Trophoblast cell (in vitro differentiated cells and primary cell): ENCODE measurements around the gene OPN3.

ENCODE experiments used
- DNase-seq, 2 donors: peaks; one replicate each; pipeline ENCODE4 v3.0.0-alpha.2; 2016
- H2AFZ ChIP-seq: 2 replicates; pipeline ENCODE4 v1.6.1; 2013; ENCODE audit warnings: low read length, moderate library complexity, mild to moderate bottlenecking; ENCODE audit not compliant: insufficient read depth, poor library complexity
- H2AK5ac ChIP-seq: 2 replicates; pipeline ENCODE4 v1.6.1; 2013; ENCODE audit warnings: mild to moderate bottlenecking, low read length
- H2BK120ac ChIP-seq: 2 replicates; pipeline ENCODE4 v1.6.1; 2013; ENCODE audit warnings: low read length, mild to moderate bottlenecking, moderate library complexity; ENCODE audit not compliant: insufficient read depth, poor library complexity
- H2BK12ac ChIP-seq: 2 replicates; pipeline ENCODE4 v1.6.1; 2013; ENCODE audit warnings: mild to moderate bottlenecking, low read length, moderate library complexity
- H2BK5ac ChIP-seq: 2 replicates; pipeline ENCODE4 v1.6.1; 2013; ENCODE audit warnings: low read length, low read depth, moderate library complexity, mild to moderate bottlenecking; ENCODE audit not compliant: poor library complexity
- H3K14ac ChIP-seq: 2 replicates; pipeline ENCODE4 v1.6.1; 2013; ENCODE audit warnings: mild to moderate bottlenecking, low read length
- H3K18ac ChIP-seq: 2 replicates; pipeline ENCODE4 v1.6.1; 2013; ENCODE audit warnings: mild to moderate bottlenecking, low read length
- H3K23ac ChIP-seq: 2 replicates; pipeline ENCODE4 v1.6.1; 2013; ENCODE audit warnings: low read length
- H3K27ac ChIP-seq: 2 replicates; pipeline ENCODE4 v1.5.1; 2013; ENCODE audit warnings: low read depth, mild to moderate bottlenecking, inconsistent platforms, low read length, moderate library complexity
- H3K27me3 ChIP-seq: 2 replicates; pipeline ENCODE4 v1.6.1; 2013; ENCODE audit warnings: inconsistent platforms, mild to moderate bottlenecking, low read length, moderate library complexity; ENCODE audit not compliant: insufficient read depth
- H3K36me3 ChIP-seq, 2 experiments: 1 replicate in 1 of 2; 2 replicates in 1 of 2; pipeline ENCODE4 v1.6.1; 2013; ENCODE audit warnings: low read length in 2 of 2, mild to moderate bottlenecking in 2 of 2, moderate library complexity in 1 of 2; ENCODE audit not compliant: insufficient read depth in 2 of 2, control insufficient read depth in 1 of 2
- H3K4ac ChIP-seq: 2 replicates; pipeline ENCODE4 v1.6.1; 2013; ENCODE audit warnings: low read depth, mild to moderate bottlenecking, low read length, moderate library complexity
- H3K4me1 ChIP-seq, 2 experiments: 1 replicate in 1 of 2; 2 replicates in 1 of 2; pipeline ENCODE4 v1.6.1; 2013; ENCODE audit warnings: low read length in 2 of 2, mild to moderate bottlenecking in 2 of 2, moderate library complexity in 1 of 2; ENCODE audit not compliant: insufficient read depth in 2 of 2, control insufficient read depth in 1 of 2
- H3K4me2 ChIP-seq: 2 replicates; pipeline ENCODE4 v1.6.1; 2013; ENCODE audit warnings: inconsistent platforms, mild to moderate bottlenecking, low read length, moderate library complexity
- H3K4me3 ChIP-seq: 2 replicates; pipeline ENCODE4 v1.5.1; 2013; ENCODE audit warnings: mild to moderate bottlenecking, low read depth, low read length, inconsistent platforms
- H3K79me1 ChIP-seq: one replicate; pipeline ENCODE4 v1.6.1; 2013; ENCODE audit warnings: low read length
- H3K79me2 ChIP-seq: 2 replicates; pipeline ENCODE4 v1.6.1; 2013; ENCODE audit warnings: low read length, mild to moderate bottlenecking; ENCODE audit not compliant: control insufficient read depth, insufficient read depth, poor library complexity
- H3K9ac ChIP-seq: 2 replicates; pipeline ENCODE4 v1.6.1; 2013; ENCODE audit warnings: mild to moderate bottlenecking, low read length
- H3K9me3 ChIP-seq: 2 replicates; pipeline ENCODE4 v1.6.1; 2013; ENCODE audit warnings: low read depth, mild to moderate bottlenecking, control low read depth, inconsistent platforms, low read length; ENCODE audit not compliant: insufficient read depth
- H4K12ac ChIP-seq: 2 replicates; pipeline ENCODE4 v1.6.1; 2013; ENCODE audit warnings: low read depth, mild to moderate bottlenecking, low read length, moderate library complexity
- H4K8ac ChIP-seq: 2 replicates; pipeline ENCODE4 v1.6.1; 2013; ENCODE audit warnings: low read depth, mild to moderate bottlenecking, low read length, moderate library complexity
- H4K91ac ChIP-seq: one replicate; pipeline ENCODE4 v1.6.1; 2013; ENCODE audit warnings: low read depth, mild to moderate bottlenecking, low read length, moderate library complexity
- WGBS: extraction: QIAGEN DNeasy Blood & Tissue Kit; methylation state at CpG from one replicate; pipeline ENCODE4 v1.1.7; 2013; ENCODE audit warnings: missing lambda C conversion rate; ENCODE audit not compliant: insufficient read length, insufficient coverage; ENCODE audit errors: extremely low coverage; 5-methylcytosine and 5-hydroxymethylcytosine counted together

OPN3 gene

GRCh38 chr1:241636291-241636690 is 3.9 kb downstream of the OPN3 start:
- peaks cover 10% of the 10 kb centered on the region for H3K79me1 ChIP-seq
- no peak overlapping the region for H2BK120ac ChIP-seq
- H3K23ac ChIP-seq, result no peak overlapping the region
- H3K36me3 ChIP-seq, result peaks cover 0 to 5% of the 10 kb centered on the region in 2 experiments
- H4K12ac ChIP-seq, result no peak overlapping the region
- DNase-seq, result no peak
- H3K4me3 ChIP-seq, result no peak overlapping the region
- no CpG with 5 or more reads among the region's 1 CpG for WGBS
- no peaks in the 10 kb centered on the region for H3K27me3 ChIP-seq
- H2AK5ac ChIP-seq, result no peak overlapping the region
- no peak overlapping the region for H3K9ac ChIP-seq
- H3K14ac ChIP-seq, result no peak overlapping the region
- H3K4ac ChIP-seq, result no peak overlapping the region
- no peak overlapping the region for H2AFZ ChIP-seq
- peaks cover 2 to 15% of the 10 kb centered on the region in 2 experiments for H3K4me1 ChIP-seq
- no peak overlapping the region for H2BK12ac ChIP-seq
- H4K8ac ChIP-seq, result no peak overlapping the region
- no peak overlapping the region for H4K91ac ChIP-seq
- H3K9me3 ChIP-seq, result peaks cover 2% of the 10 kb centered on the region
- no peak overlapping the region for H3K4me2 ChIP-seq
- H3K27ac ChIP-seq, result no peak overlapping the region
- peaks cover 9% of the 10 kb centered on the region for H3K79me2 ChIP-seq
- H2BK5ac ChIP-seq, result no peak overlapping the region
- H3K18ac ChIP-seq, result no peak overlapping the region

DNA sequence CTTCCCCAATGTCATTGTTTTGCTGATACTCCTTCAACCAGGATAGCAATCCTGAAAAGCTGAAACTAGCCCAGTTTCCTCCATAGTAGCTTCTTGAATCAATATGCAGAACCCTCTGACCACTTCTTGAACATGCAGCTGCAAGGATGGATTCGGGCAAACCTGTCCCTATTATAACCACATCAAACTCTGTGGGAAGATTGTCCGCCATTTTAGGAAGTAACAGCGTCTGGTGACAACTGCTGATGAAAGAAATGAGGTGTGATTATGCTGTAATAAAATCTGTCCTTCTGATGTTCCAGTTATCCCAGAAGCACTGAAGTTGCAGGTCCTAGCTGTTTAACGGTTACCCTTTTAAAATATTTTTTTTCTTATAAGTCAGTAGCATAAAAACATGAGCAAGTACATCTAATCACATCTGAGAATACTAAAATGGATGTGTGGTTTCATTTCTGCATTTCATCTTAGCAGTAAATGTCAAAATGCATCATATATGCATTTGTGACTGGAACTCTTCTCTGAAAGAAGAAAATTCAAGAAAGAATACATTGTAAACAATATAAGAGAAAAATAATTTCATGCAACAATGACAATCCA is 4.5 kb downstream of the OPN3 start:
- H3K23ac ChIP-seq, result no peak overlapping the region
- no peak for DNase-seq
- H4K91ac ChIP-seq, result no peak overlapping the region
- peaks cover 9% of the 10 kb centered on the region for H3K79me1 ChIP-seq
- H3K9ac ChIP-seq, result no peak overlapping the region
- no peak overlapping the region for H3K14ac ChIP-seq
- H3K27me3 ChIP-seq, result no peaks in the 10 kb centered on the region
- H4K8ac ChIP-seq, result no peak overlapping the region
- no peak overlapping the region for H2BK120ac ChIP-seq
- H3K27ac ChIP-seq, result no peak overlapping the region
- no peak overlapping the region for H3K4me2 ChIP-seq
- H3K9me3 ChIP-seq, result no peaks in the 10 kb centered on the region
- H2BK5ac ChIP-seq, result no peak overlapping the region
- peaks cover 9% of the 10 kb centered on the region for H3K79me2 ChIP-seq
- H4K12ac ChIP-seq, result no peak overlapping the region
- H3K4ac ChIP-seq, result no peak overlapping the region
- H3K18ac ChIP-seq, result no peak overlapping the region
- no peak overlapping the region for H2AK5ac ChIP-seq
- H3K4me3 ChIP-seq, result no peak overlapping the region
- no peak overlapping the region for H2BK12ac ChIP-seq
- WGBS, result no CpG with 5 or more reads among the region's 4 CpGs
- H2AFZ ChIP-seq, result no peak overlapping the region
- peaks cover 0 to 5% of the 10 kb centered on the region in 2 experiments for H3K36me3 ChIP-seq
- H3K4me1 ChIP-seq, result peaks cover 2 to 12% of the 10 kb centered on the region in 2 experiments

GRCh38 chr1:241632987-241633386 is 7.2 kb downstream of the OPN3 start:
- no peak overlapping the region for H3K9ac ChIP-seq
- peaks cover 0 to 5% of the 10 kb centered on the region in 2 experiments for H3K36me3 ChIP-seq
- no peaks in the 10 kb centered on the region for H3K79me1 ChIP-seq
- H2BK12ac ChIP-seq, result no peak overlapping the region
- no peak overlapping the region for H4K12ac ChIP-seq
- H3K18ac ChIP-seq, result no peak overlapping the region
- no peaks in the 10 kb centered on the region for H3K9me3 ChIP-seq
- no peak overlapping the region for H2AK5ac ChIP-seq
- WGBS, result no CpG with 5 or more reads among the region's 3 CpGs
- peaks cover 2 to 7% of the 10 kb centered on the region in 2 experiments for H3K4me1 ChIP-seq
- no peak overlapping the region for H2BK120ac ChIP-seq
- no peaks in the 10 kb centered on the region for H3K27me3 ChIP-seq
- no peak overlapping the region for H2BK5ac ChIP-seq
- H4K91ac ChIP-seq, result no peak overlapping the region
- H2AFZ ChIP-seq, result no peak overlapping the region
- no peak overlapping the region for H3K27ac ChIP-seq
- H3K4ac ChIP-seq, result no peak overlapping the region
- H3K4me2 ChIP-seq, result no peak overlapping the region
- no peak for DNase-seq
- peaks cover under 1% of the 10 kb centered on the region for H3K79me2 ChIP-seq
- no peak overlapping the region for H4K8ac ChIP-seq
- H3K14ac ChIP-seq, result no peak overlapping the region
- H3K4me3 ChIP-seq, result no peak overlapping the region
- H3K23ac ChIP-seq, result no peak overlapping the region

GRCh38 chr1:241631674-241632073 is 8.5 kb downstream of the OPN3 start:
- Histone ChIP-seq H3K4me2 (no peak overlapping the region), H3K4ac (no peak overlapping the region), H3K79me2 (no peaks in the 10 kb centered on the region), H3K27me3 (no peaks in the 10 kb centered on the region), H3K18ac (no peak overlapping the region), H2BK12ac (no peak overlapping the region), H3K9ac (no peak overlapping the region), H3K27ac (no peak overlapping the region), H4K12ac (no peak overlapping the region), H2BK5ac (no peak overlapping the region), H4K8ac (no peak overlapping the region), H3K14ac (no peak overlapping the region), H3K23ac (no peak overlapping the region), H3K79me1 (no peaks in the 10 kb centered on the region), H3K4me1 (peaks cover 0 to 2% of the 10 kb centered on the region in 2 experiments), H2BK120ac (no peak overlapping the region), H2AK5ac (no peak overlapping the region), H2AFZ (no peak overlapping the region), H3K9me3 (no peaks in the 10 kb centered on the region), H3K4me3 (no peak overlapping the region), H4K91ac (no peak overlapping the region), H3K36me3 (peaks cover 0 to 5% of the 10 kb centered on the region in 2 experiments)
- no peak for DNase-seq
- no CpG with 5 or more reads among the region's 5 CpGs for WGBS
